ENCODE data around the gene CPE.

GRCh38 chr4:165410214-165410613 lies 31.4 kb downstream of the CPE start:
- TF ChIP-seq CTCF (IDR thresholded peaks at IDR 0.05; ENCODE audit: low read depth, low read length, poor library complexity, severe bottlenecking) (no peak), EZH2phosphoT487 (IDR thresholded peaks at IDR 0.05; ENCODE audit: borderline replicate concordance, low read length) (no peak)
